SK-N-SH (cell line): ENCODE data around the gene SSTR3. TPM values are rescaled to one million over a fixed set of nuclear protein-coding genes. Genes with fewer than 3 reads are reported as not detected.
A peak's percentile ranks its signal among the peaks of the same experiment; 100 is the strongest.

Experiments used
- CHD2 ChIP-seq: fragments of 150-350 bp; IDR thresholded peaks from 2 replicates; pipeline ENCODE4 v1.6.1; 2018; ENCODE audit warnings: low read length; ENCODE audit not compliant: partially characterized antibody
- CTCF ChIP-seq: fragments of 200-600 bp; sonication (generic); IDR thresholded peaks from 2 replicates; pipeline ENCODE4 v1.6.1; 2017; ENCODE audit warnings: antibody characterized with exemption, mild to moderate bottlenecking, moderate library complexity
- ELF1 ChIP-seq: IDR thresholded peaks from 2 replicates; pipeline ENCODE4 v1.4.0; 2012
- EZH2phosphoT487 ChIP-seq: fragments of 200-600 bp; sonication (generic); IDR thresholded peaks from 2 replicates; pipeline ENCODE4 v1.6.1; 2017; ENCODE audit warnings: low read depth, mixed run types, mild to moderate bottlenecking, antibody characterized with exemption, moderate library complexity, borderline replicate concordance
- FOSL2 ChIP-seq: IDR thresholded peaks from 2 replicates; pipeline ENCODE4 v1.4.0; 2012; ENCODE audit warnings: low read depth, mild to moderate bottlenecking, moderate library complexity, borderline replicate concordance
- FOXJ3 ChIP-seq: sonication (generic); formaldehyde crosslinking; IDR thresholded peaks from 2 replicates; pipeline ENCODE4 v1.5.1; 2020; ENCODE audit warnings: mild to moderate bottlenecking, missing genetic modification reagents
- GABPA ChIP-seq: IDR thresholded peaks from 2 replicates; pipeline ENCODE4 v1.4.0; 2012; ENCODE audit warnings: low read depth, mild to moderate bottlenecking
- IRF3 ChIP-seq: fragments of 150-350 bp; IDR thresholded peaks from 2 replicates; pipeline ENCODE4 v1.6.1; 2016; ENCODE audit warnings: mild to moderate bottlenecking, low read depth, low read length
- JUND ChIP-seq: IDR thresholded peaks from 2 replicates; pipeline ENCODE4 v1.4.0; 2012
- MAX ChIP-seq: IDR thresholded peaks from 2 replicates; pipeline ENCODE4 v1.4.0; 2012; ENCODE audit warnings: low read depth
- NFIC ChIP-seq: IDR thresholded peaks from 2 replicates; pipeline ENCODE4 v1.4.0; 2012; ENCODE audit warnings: borderline replicate concordance
- PBX3 ChIP-seq: IDR thresholded peaks from 2 replicates; pipeline ENCODE4; 2012
- POLR2AphosphoS5 ChIP-seq: IDR thresholded peaks from 2 replicates; pipeline ENCODE4 v1.6.1; 2012; ENCODE audit warnings: low read depth, low read length
- RAD21 ChIP-seq: IDR thresholded peaks from 2 replicates; pipeline ENCODE4 v1.6.1; 2012; ENCODE audit warnings: mild to moderate bottlenecking, low read length
- SIN3A ChIP-seq: IDR thresholded peaks from 2 replicates; pipeline ENCODE4 v1.6.1; 2012; ENCODE audit warnings: low read depth, mild to moderate bottlenecking, low read length, moderate library complexity, borderline replicate concordance
- SMC3 ChIP-seq: IDR thresholded peaks from 2 replicates; pipeline ENCODE4 v1.6.1; 2012; ENCODE audit warnings: low read depth, low read length, improper control_type of control experiment
- USF1 ChIP-seq: IDR thresholded peaks from 2 replicates; pipeline ENCODE4 v1.4.0; 2012; ENCODE audit warnings: low read depth, borderline replicate concordance
- USF2 ChIP-seq: fragments of 150-350 bp; IDR thresholded peaks from 2 replicates; pipeline ENCODE4 v1.6.1; 2017; ENCODE audit warnings: antibody characterized with exemption, low read length, low read depth, borderline replicate concordance
- polyA plus RNA-seq, 3 experiments: library from polyadenylated mRNA; depleted of rRNA; stranded (reverse); fragments of >200 nt; gene quantifications; 2 replicates each; pipeline ENCODE4 v1.2.3, GENCODE V29; 2012

SSTR3 gene
- polyA plus RNA-seq, 1 of the 3 experiments (the other 2 are of a cell fraction) = not detected

GRCh38 chr22:37186228-37186996, 25.9 kb downstream of the SSTR3 start (continued):
- TF ChIP-seq PBX3 (peak; percentile 99), ELF1 (no peak), USF1 (no peak), FOSL2 (no peak), IRF3 (peak; percentile 66), CHD2 (peak; percentile 48), EZH2phosphoT487 (no peak), MAX (no peak), GABPA (no peak), USF2 (no peak), NFIC (no peak), JUND (no peak), SIN3A (no peak), SMC3 (no peak), RAD21 (no peak), FOXJ3 (CRISPR knock-in tag) (no peak), POLR2AphosphoS5 (0 out of 2 replicates have a peak, but pooled peaks have one; percentile 1), CTCF (no peak)
- TF ChIP-seq, all 33 proteins: peak for 4
